ENCODE measurements around the gene TBC1D10B. TPM values are rescaled to one million over a fixed set of nuclear protein-coding genes. Genes with fewer than 3 reads are reported as not detected.

TBC1D10B gene
- total and polyA plus RNA-seq, 2 of the 8 experiments (the other 6 are each of a cell fraction or from before 2014, with no cell fraction given) = 15.4 to 28.6 TPM

DNA sequence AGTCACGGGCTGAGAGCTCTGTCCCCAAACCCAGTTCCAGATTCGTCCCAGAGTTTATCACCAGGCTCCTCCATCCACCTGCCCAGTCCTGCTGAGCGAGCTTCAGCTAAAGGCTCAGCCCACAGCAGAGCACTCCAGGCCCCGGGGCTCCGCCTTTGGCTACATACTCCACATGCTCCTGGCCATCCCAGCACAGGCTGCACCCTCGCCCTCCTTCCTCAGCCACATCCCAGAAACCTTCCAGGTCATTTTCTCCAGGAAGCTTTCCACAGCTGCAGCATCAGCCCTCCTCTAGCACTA is 10.5 kb downstream of the TBC1D10B start (continued):
- TF ChIP-seq RXRA (IDR thresholded peaks at IDR 0.05; ENCODE audit: insufficient read depth, low read depth, low read length) = no peak
- no peak for TF ChIP-seq CTBP2 (IDR thresholded peaks at IDR 0.05; ENCODE audit: borderline replicate concordance, insufficient read depth, insufficient read length, low read length)
